ENCODE data around the gene CTNND2.

Gene CTNND2

DNA sequence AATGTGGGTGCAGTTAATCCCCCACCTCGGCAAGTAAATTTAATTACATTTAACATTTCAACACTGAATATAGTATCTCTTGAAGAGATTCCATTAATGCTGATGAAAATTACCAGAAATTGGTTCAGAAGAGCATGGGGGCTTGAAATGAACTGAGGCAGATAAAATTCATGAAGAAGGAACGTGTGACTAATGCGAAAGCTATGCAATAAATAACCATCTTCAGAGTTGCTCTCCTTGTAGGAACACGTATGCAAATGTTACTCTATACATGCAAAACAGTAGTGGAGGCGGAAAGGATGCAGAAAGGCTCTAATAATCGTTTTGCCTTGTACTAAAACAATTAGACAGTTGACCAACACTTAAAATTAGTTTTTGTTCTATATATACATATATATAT, 320.2 kb downstream of the CTNND2 start:
- no peak for FAIRE-seq

DNA sequence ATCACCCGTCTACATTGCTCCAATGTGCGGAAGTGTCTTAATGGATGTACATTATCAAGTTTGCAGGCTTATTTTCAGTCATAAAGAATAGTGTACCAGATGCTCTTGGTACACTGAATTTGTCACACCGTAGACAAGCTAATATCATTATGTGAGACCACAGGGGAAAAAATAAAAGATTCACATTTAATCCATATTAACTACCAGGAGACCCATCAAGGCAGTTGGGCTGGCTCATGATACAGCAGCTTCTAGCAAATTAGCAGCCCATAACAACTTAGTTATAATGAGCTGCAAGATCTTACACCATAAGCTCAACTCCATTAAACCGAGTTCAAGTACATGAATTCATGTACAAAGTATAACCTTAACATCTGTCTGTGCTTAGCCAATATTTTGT, 324.9 kb downstream of the CTNND2 start:
- FAIRE-seq = no peak

- FAIRE-seq = no peak
These were observed 329.5 kb downstream of the CTNND2 start for GRCh38 chr5:11574787-11575186.

GRCh38 chr5:11573140-11573992, 330.9 kb downstream of the CTNND2 start:
- FAIRE-seq = no peak

GRCh38 chr5:11564706-11565105, 339.5 kb downstream of the CTNND2 start:
- FAIRE-seq = no peak

- no peak for FAIRE-seq
These were observed 340.4 kb downstream of the CTNND2 start for GRCh38 chr5:11563822-11564221.

DNA sequence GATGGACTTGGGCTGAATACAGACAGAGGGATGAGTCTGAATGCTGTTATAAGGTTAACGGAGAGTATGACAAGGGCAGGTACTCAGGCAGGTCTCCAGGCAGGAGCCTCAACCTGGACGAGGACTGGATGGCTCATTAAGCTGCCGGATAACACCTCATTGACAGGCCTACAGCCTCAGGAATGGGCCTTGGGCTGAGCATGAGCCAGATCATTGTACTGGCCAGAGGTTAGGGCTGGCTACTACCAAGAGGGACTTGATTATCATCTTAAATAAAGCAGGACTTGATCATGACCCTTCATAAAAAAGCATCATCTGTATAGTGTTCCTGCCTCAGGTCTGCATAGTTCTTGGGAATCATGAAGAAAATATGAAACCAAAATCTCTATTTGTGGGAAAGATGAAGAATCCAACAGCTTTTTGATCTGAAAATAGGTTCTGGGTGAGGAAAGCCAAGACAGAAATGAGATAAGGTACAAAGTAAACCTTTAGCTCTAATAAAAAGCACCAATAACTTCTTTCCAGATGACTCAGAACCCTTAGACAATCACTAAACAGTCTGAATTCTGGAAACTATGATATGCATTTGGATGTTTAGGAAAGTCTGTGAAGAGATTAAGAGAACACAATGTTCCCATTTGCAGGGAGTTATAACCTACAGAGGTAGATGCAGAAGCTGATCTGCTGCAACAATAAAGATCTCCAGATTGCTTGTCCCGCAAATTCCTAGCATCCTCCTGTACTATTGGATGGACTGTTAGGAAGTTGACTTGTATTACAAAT, 343.1 kb downstream of the CTNND2 start:
- no peak for FAIRE-seq

- no peak for FAIRE-seq
These were observed 347.2 kb downstream of the CTNND2 start for GRCh38 chr5:11557063-11557462.

DNA sequence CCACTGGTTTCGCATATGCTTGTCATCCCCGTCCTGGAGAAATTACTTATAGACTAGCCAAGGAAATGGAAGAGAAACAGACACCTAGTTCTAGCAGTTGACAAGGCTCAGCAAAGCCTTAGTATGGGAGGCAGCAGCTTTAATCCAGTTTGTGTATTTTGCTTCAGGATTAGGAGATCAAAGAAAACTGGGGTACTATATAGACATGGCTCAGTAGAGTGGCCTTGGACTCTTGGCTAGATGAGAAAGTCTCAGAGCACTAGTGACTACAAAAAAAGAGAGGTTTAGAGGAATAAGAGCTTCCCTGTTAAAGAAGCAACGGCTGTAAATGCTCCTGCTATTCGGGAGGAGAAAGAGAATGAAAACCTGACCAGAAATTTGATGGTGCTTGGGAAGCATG, 349.1 kb downstream of the CTNND2 start:
- FAIRE-seq = no peak

DNA sequence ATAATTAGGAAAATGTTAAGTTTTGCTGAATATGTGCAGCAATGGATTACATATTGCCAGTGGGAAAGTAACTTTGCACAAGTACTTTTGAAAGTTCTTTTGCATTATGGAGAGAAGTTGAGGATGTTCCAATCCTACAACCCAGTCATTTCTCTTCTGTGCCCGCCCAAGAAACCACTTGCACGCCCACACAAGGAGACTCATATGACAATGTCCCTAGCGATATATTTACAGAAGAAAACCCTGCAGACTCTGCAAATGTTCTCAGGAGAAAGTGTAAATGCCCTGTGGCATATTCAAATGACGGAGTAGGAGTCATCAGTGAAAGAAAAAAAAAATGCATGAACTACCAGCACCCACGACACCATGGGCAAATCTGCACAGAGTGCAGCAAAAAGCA, 356.5 kb downstream of the CTNND2 start:
- no peak for FAIRE-seq

DNA sequence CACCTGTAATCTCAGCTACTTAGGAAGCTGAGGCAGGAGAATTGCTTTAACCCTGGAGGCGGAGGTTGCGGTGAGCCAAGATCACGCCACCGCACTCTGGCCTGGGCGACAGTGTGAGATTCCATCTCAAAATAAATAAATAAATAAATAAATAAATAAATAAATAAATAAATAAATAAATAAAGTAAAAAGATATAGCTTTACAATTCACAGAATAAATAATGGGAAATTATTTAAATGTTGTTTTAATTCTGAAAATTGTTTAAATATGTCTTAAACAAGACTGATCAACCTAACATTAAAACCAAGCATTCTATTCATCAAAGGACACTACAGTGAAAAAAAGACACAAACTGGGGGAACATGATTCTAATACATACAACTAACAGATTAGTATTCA, 357.1 kb downstream of the CTNND2 start:
- no peak for FAIRE-seq

- no peak for FAIRE-seq
These were observed 364.1 kb downstream of the CTNND2 start for GRCh38 chr5:11540112-11540511.

DNA sequence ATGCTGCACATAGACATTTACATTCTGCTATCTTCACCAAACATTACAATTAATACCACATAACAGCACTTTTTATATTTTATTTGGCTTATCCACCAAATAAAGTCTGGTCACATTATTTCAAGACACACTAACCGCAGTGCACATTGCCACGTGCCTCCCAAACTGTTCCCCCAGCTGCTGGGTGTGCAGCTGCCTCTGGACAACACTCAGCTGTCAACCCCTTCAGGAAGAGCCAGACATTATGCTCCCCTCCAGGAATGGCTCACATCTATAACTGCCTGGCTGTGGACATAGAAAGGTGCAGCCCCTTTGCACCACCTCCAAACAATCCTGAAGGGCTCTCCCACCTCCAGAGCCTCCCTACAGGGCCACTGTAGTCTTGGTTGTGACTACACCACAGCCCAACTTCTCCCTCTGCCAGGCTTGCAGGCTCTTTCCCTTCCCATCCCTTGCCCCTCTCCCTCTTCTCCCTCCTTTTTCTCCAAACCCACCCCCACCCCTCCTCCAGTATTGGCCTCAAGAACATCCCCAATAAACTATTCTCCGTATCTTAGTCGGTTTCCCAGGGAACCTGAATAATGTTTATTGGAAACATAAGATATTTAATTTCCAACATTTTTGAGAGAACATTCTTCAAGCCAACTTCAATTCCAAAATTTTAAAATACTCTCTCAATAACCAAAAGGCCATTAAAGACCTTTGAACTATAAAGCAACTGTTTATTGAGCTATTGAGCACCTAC, 372.3 kb downstream of the CTNND2 start:
- FAIRE-seq = no peak

- no peak for FAIRE-seq
These were observed 375.5 kb downstream of the CTNND2 start for GRCh38 chr5:11528720-11529119.

GRCh38 chr5:11527652-11528349, 376.4 kb downstream of the CTNND2 start:
- FAIRE-seq = no peak

DNA sequence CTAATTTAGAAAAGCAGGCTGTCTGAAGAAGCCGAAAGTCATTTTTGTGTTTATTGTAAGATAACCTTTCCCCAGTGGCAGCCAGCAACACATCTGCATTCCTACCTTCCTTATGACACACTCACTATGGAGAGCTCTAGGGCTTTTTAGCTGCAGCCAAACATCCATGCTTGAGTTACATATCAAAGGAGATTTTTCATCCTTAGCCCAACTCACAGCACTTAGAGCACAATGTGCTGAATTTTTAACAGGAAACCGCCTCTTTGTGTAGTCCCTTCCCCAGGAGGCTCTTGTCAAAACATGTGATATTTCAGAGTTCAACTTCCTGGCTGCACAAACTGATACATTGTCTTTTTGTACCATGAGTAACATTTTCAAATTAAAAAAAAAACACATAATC, 379.2 kb downstream of the CTNND2 start:
- no peak for FAIRE-seq

- FAIRE-seq = no peak
These were observed 380.1 kb downstream of the CTNND2 start for GRCh38 chr5:11524188-11524587.

- no peak for FAIRE-seq
These were observed 381.4 kb downstream of the CTNND2 start for GRCh38 chr5:11522796-11523195.

- FAIRE-seq = no peak
These were observed 383.9 kb downstream of the CTNND2 start for GRCh38 chr5:11520241-11520930.

GRCh38 chr5:11519236-11519635, 385.0 kb downstream of the CTNND2 start:
- FAIRE-seq = no peak

GRCh38 chr5:11518676-11519075, 385.6 kb downstream of the CTNND2 start:
- FAIRE-seq = no peak
